ENCODE results near the gene SCGB3A1. TPM values are rescaled to one million over a fixed set of nuclear protein-coding genes. Genes with fewer than 3 reads are reported as not detected.

Gene SCGB3A1
- total and polyA plus RNA-seq, 2 donors (not counting 1 experiment from before 2014, with no cell fraction given) = not detected

DNA sequence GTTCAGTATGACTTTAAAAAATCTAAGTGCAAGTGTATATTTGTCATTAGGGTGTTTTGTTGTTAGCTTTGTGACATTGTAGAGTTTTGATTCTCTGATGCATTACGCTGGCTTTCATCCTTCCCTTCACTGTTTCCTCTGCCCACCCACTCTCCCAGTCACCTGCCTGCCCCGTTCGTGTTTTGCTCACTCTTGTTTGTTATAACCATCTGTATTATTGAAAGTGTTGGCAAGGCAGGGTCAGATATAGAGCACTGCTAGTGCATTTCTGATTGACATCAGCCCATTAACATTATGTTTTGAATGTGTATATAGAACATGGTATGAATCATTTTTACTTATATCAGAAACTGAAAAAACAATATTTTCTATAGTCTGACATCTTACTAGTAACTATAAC is 27.3 kb downstream of the SCGB3A1 start:
- H3K4me2 ChIP-seq (replicated peaks; ENCODE audit: low read depth, low read length, poor library complexity, severe bottlenecking) = no peak overlapping the region
- no CpG with 5 or more reads among the region's 3 CpGs for WGBS (ENCODE audit: insufficient coverage)
- CTCF ChIA-PET = no interaction called here
- intact Hi-C loops (cut with micrococcal nuclease) = no loop called here
- H3K4me1 ChIP-seq (ENCODE audit: control insufficient read depth in 2 of 2, insufficient read depth in 2 of 2, low read length in 2 of 2) = no peaks in the 10 kb centered on the region
- ATAC-seq (ENCODE audit: low read depth) (no peak), DNase-seq (no peak)
- Mint-ChIP-seq H3K27me3 (no peaks in the 10 kb centered on the region), H3K4me3 (no peak overlapping the region), H3K27ac (no peak overlapping the region), H3K9me3 (ENCODE audit: insufficient read depth) (no peaks in the 10 kb centered on the region), H3K4me1 (no peaks in the 10 kb centered on the region)
- no peak for TF ChIP-seq EZH2 (IDR thresholded peaks at IDR 0.05; ENCODE audit: borderline replicate concordance, insufficient read depth, low read depth, low read length, poor library complexity, severe bottlenecking)
- H4K20me1 ChIP-seq (ENCODE audit: control insufficient read depth, insufficient read depth, low read length, poor library complexity, severe bottlenecking) = no peaks in the 10 kb centered on the region
- H3K27me3 ChIP-seq (replicated peaks in 1 of 4; ENCODE audit: control extremely low read depth in 1 of 4, control insufficient read depth in 3 of 4, insufficient read depth in 4 of 4, low read length in 3 of 4) = no peaks in the 10 kb centered on the region
- H2AFZ ChIP-seq (ENCODE audit: insufficient read depth, low read depth, low read length, poor library complexity, severe bottlenecking) = no peak overlapping the region
- peaks cover 20 to 39% of the 10 kb centered on the region in 2 experiments for H3K36me3 ChIP-seq (replicated peaks in 1 of 2; ENCODE audit: control extremely low read depth in 1 of 2, control insufficient read depth in 1 of 2, extremely low read depth in 1 of 2, insufficient read depth in 2 of 2, low read length in 1 of 2)
- no peak overlapping the region for H3K4me3 ChIP-seq (ENCODE audit: control extremely low read depth in 1 of 5, extremely low read depth in 1 of 5, insufficient read depth in 1 of 5, low read depth in 2 of 5, low read length in 4 of 5)
- H3K27ac ChIP-seq (ENCODE audit: low read length in 2 of 2) = no peak overlapping the region
- no peak overlapping the region for H3K9ac ChIP-seq (ENCODE audit: low read length)
- POLR2A ChIA-PET = no interaction called here
- peaks cover 23% of the 10 kb centered on the region for H3K79me2 ChIP-seq (ENCODE audit: control insufficient read depth, insufficient read depth, low read length)
- H3K9me3 ChIP-seq (ENCODE audit: control extremely low read depth in 1 of 3, control insufficient read depth in 2 of 3, insufficient read depth in 1 of 3, low read length in 2 of 3) = no peaks in the 10 kb centered on the region

DNA sequence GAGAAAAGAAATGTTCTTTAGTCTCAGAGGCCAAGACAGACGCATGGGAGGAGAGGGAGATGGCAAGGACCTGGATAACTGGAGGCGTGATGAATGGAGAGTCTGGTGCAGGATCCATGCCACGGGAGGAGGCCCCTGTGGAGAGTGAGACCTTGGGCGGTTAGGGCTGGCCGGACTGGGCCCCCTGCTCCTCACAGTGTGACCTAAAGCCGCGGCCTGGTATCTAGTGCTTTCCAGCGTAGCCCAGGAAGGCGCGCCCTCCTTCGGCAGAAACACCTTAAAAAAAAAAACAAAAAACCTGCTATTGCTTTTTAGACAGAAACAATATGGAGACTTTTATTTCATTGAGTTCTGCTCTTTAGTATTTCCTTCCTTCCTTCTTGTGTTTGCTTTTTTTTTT is 33.1 kb downstream of the SCGB3A1 start:
- H3K9me3 ChIP-seq (ENCODE audit: control extremely low read depth in 1 of 3, control insufficient read depth in 2 of 3, insufficient read depth in 1 of 3, low read length in 2 of 3) = no peaks in the 10 kb centered on the region
- H3K9me3 Mint-ChIP-seq (ENCODE audit: insufficient read depth) = no peaks in the 10 kb centered on the region
- no peaks in the 10 kb centered on the region for H3K27me3 ChIP-seq (replicated peaks in 1 of 4; ENCODE audit: control extremely low read depth in 1 of 4, control insufficient read depth in 3 of 4, insufficient read depth in 4 of 4, low read length in 3 of 4)
- 100% methylated on average over 5 of the region's 11 CpGs for WGBS (ENCODE audit: insufficient coverage)
- DNase-seq = no peak
- ATAC-seq (ENCODE audit: low read depth) = no peak
- no peak overlapping the region for H3K4me3 Mint-ChIP-seq
- intact Hi-C loops (cut with micrococcal nuclease) = no loop called here
- ChIA-PET CTCF (no interaction called here), POLR2A (no interaction called here)
- H2AFZ ChIP-seq (ENCODE audit: insufficient read depth, low read depth, low read length, poor library complexity, severe bottlenecking) = no peak overlapping the region
- H3K9ac ChIP-seq (ENCODE audit: low read length) = no peak overlapping the region
- TF ChIP-seq, protein P1, sequence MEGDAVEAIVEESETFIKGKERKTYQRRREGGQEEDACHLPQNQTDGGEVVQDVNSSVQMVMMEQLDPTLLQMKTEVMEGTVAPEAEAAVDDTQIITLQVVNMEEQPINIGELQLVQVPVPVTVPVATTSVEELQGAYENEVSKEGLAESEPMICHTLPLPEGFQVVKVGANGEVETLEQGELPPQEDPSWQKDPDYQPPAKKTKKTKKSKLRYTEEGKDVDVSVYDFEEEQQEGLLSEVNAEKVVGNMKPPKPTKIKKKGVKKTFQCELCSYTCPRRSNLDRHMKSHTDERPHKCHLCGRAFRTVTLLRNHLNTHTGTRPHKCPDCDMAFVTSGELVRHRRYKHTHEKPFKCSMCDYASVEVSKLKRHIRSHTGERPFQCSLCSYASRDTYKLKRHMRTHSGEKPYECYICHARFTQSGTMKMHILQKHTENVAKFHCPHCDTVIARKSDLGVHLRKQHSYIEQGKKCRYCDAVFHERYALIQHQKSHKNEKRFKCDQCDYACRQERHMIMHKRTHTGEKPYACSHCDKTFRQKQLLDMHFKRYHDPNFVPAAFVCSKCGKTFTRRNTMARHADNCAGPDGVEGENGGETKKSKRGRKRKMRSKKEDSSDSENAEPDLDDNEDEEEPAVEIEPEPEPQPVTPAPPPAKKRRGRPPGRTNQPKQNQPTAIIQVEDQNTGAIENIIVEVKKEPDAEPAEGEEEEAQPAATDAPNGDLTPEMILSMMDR (IDR thresholded peaks at IDR 0.05) = no peak
- TF ChIP-seq EZH2 (IDR thresholded peaks at IDR 0.05; ENCODE audit: borderline replicate concordance, insufficient read depth, low read depth, low read length, poor library complexity, severe bottlenecking) = no peak
- peaks cover 45% of the 10 kb centered on the region for H3K79me2 ChIP-seq (ENCODE audit: control insufficient read depth, insufficient read depth, low read length)
- H3K4me2 ChIP-seq (replicated peaks; ENCODE audit: low read depth, low read length, poor library complexity, severe bottlenecking) = no peak overlapping the region
- no peak overlapping the region for H3K27ac Mint-ChIP-seq
- no peaks in the 10 kb centered on the region for H3K4me1 Mint-ChIP-seq
- H3K36me3 ChIP-seq (replicated peaks in 1 of 2; ENCODE audit: control extremely low read depth in 1 of 2, control insufficient read depth in 1 of 2, extremely low read depth in 1 of 2, insufficient read depth in 2 of 2, low read length in 1 of 2) = peaks cover 4 to 11% of the 10 kb centered on the region in 2 experiments
- H3K27ac ChIP-seq (ENCODE audit: low read length in 2 of 2) = no peak overlapping the region
- H3K27me3 Mint-ChIP-seq = no peaks in the 10 kb centered on the region
- H4K20me1 ChIP-seq (ENCODE audit: control insufficient read depth, insufficient read depth, low read length, poor library complexity, severe bottlenecking) = peaks cover 12% of the 10 kb centered on the region
- no peak overlapping the region for H3K4me3 ChIP-seq (ENCODE audit: control extremely low read depth in 1 of 5, extremely low read depth in 1 of 5, insufficient read depth in 1 of 5, low read depth in 2 of 5, low read length in 4 of 5)
- H3K4me1 ChIP-seq (ENCODE audit: control insufficient read depth in 2 of 2, insufficient read depth in 2 of 2, low read length in 2 of 2) = no peaks in the 10 kb centered on the region

Data from B cell (primary cell).